Left lobe of liver (tissue), 2 donors: ENCODE results near the gene WDR27. TPM values are rescaled to one million over a fixed set of nuclear protein-coding genes. Genes with fewer than 3 reads are reported as not detected.

ENCODE experiments used
- ATAC-seq: fragments of 200-7000 bp; cut with Tn5 transposase; one replicate; pipeline ENCODE4 v1.9.1; 2020; ENCODE audit warnings: mild to moderate bottlenecking, moderate library complexity
- DNase-seq: peaks from one replicate; pipeline ENCODE4 v3.0.0-alpha.2; 2020; ENCODE audit warnings: low spot score
- total RNA-seq: library from RNA; stranded (reverse); gene quantifications from one replicate; pipeline ENCODE4 v1.2.1, GENCODE V29; 2021
- donor health status: DM: no; HTN: no; CAD: no; lungs with moderate emphysema.
- donor health status: DM: no; HTN: yes; CAD: no.

WDR27 gene
- total RNA-seq, 1 donor from 2014 or later, result 19.5 TPM

- ATAC-seq (no peak), DNase-seq (no peak)
These were observed 133.3 kb downstream of the WDR27 start for GRCh38 chr6:169568314-169569087.

GRCh38 chr6:169567819-169568218, 134.0 kb downstream of the WDR27 start:
- DNase-seq (no peak), ATAC-seq (no peak)

GRCh38 chr6:169566961-169567750, 134.7 kb downstream of the WDR27 start:
- ATAC-seq, result no peak
- DNase-seq, result no peak

- ATAC-seq (no peak), DNase-seq (no peak)
These were observed 135.5 kb downstream of the WDR27 start for GRCh38 chr6:169566319-169566718.

GRCh38 chr6:169564453-169565240, 137.2 kb downstream of the WDR27 start:
- no peak for ATAC-seq

GRCh38 chr6:169561665-169562064, 140.2 kb downstream of the WDR27 start:
- DNase-seq (no peak), ATAC-seq (no peak)

More at GRCh38 chr6:169564453-169565240, 137.2 kb downstream of the WDR27 start:
- no peak for DNase-seq

GRCh38 chr6:169559592-169559991, 142.2 kb downstream of the WDR27 start:
- DNase-seq, result no peak
- ATAC-seq, result no peak

GRCh38 chr6:169558774-169559441, 142.9 kb downstream of the WDR27 start:
- ATAC-seq (no peak), DNase-seq (no peak)

GRCh38 chr6:169558378-169558773, 143.5 kb downstream of the WDR27 start:
- ATAC-seq (no peak), DNase-seq (no peak)

GRCh38 chr6:169557887-169558286, 143.9 kb downstream of the WDR27 start:
- peak; percentile 73 for ATAC-seq
- no peak for DNase-seq

- DNase-seq, result no peak
These were observed 144.9 kb downstream of the WDR27 start for GRCh38 chr6:169556758-169557548.

GRCh38 chr6:169555971-169556617, 145.7 kb downstream of the WDR27 start:
- ATAC-seq (no peak), DNase-seq (no peak)

More at GRCh38 chr6:169556758-169557548, 144.9 kb downstream of the WDR27 start:
- ATAC-seq, result peak; percentile 75

GRCh38 chr6:169545982-169546381, 155.8 kb downstream of the WDR27 start:
- no peak for ATAC-seq
- DNase-seq, result no peak

- DNase-seq (no peak), ATAC-seq (no peak)
These were observed 158.1 kb downstream of the WDR27 start for GRCh38 chr6:169543704-169544103.

GRCh38 chr6:169542491-169542890, 159.3 kb downstream of the WDR27 start:
- no peak for ATAC-seq
- no peak for DNase-seq

GRCh38 chr6:169539176-169539897, 162.5 kb downstream of the WDR27 start:
- no peak for DNase-seq
- peak; percentile 27 for ATAC-seq

- no peak for ATAC-seq
These were observed 165.2 kb downstream of the WDR27 start for GRCh38 chr6:169536446-169537170.

GRCh38 chr6:169534039-169534421, 167.8 kb downstream of the WDR27 start:
- ATAC-seq (no peak), DNase-seq (no peak)

More at GRCh38 chr6:169536446-169537170, 165.2 kb downstream of the WDR27 start:
- no peak for DNase-seq
